ENCODE measurements around the gene CASR.

CASR gene

DNA sequence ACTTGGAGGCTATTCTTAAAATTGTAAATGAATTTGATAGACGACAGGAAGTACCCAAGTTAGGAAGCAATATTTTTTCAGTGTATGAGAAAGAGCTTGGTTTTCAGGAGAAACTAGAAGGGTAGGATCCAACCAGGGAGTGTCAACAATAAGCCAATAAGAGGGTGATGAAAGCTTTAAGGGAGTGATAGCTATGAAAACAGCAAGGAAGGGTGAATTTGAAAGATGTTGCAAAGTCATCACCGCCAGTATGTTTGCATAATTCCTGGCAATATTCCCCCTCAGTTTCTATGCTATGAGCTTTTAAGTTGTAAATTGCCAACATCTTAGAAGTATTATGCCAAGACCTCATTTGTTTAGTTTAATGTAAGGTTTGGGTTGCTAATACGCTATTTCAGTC is 129.8 kb downstream of the CASR start:
- Mint-ChIP-seq H3K36me3 (ENCODE audit: low read depth) (no peaks in the 10 kb centered on the region), H3K4me1 (no peaks in the 10 kb centered on the region), H3K9me3 (peaks cover 3% of the 10 kb centered on the region), H3K27ac (peak overlapping the region in 2 of 3 experiments; percentile 12 to 76), H3K4me3 (no peak overlapping the region), H3K27me3 (ENCODE audit: low read depth) (peaks cover 3% of the 10 kb centered on the region)
- TF ChIP-seq, protein P1, sequence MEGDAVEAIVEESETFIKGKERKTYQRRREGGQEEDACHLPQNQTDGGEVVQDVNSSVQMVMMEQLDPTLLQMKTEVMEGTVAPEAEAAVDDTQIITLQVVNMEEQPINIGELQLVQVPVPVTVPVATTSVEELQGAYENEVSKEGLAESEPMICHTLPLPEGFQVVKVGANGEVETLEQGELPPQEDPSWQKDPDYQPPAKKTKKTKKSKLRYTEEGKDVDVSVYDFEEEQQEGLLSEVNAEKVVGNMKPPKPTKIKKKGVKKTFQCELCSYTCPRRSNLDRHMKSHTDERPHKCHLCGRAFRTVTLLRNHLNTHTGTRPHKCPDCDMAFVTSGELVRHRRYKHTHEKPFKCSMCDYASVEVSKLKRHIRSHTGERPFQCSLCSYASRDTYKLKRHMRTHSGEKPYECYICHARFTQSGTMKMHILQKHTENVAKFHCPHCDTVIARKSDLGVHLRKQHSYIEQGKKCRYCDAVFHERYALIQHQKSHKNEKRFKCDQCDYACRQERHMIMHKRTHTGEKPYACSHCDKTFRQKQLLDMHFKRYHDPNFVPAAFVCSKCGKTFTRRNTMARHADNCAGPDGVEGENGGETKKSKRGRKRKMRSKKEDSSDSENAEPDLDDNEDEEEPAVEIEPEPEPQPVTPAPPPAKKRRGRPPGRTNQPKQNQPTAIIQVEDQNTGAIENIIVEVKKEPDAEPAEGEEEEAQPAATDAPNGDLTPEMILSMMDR (IDR thresholded peaks at IDR 0.05; ENCODE audit: unreplicated experiment in 3 of 3) = no peak

DNA sequence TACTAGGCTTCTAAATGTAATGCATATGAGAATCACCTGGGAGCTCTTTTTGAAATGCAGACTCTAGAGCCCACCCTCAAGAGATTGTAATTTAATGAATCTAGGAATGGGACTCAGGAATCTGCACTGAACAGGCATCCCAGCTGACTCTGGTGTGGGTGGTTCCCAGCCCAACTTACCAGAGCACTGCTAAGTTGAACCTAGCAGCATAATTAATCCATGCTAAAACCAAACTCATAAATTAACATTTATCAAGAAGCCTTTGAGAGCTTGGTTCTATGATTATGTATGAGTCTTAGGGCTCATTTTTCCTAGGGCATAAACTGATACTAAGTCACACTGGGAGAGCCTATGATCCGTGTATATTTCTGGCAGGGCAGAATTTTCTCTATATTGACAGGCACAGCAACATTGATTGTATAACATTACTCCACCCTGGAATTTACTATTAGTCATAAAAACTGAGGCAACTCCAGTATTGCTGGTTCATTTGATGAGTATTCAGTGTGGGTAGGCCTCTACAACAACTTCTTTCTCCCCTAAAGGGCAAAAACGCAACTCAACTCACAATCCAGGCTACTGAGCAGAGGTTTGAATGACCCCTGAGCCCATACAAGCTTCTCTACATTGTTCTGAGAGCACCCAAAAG is 130.9 kb downstream of the CASR start:
- Mint-ChIP-seq H3K4me3 (no peak overlapping the region), H3K4me1 (no peaks in the 10 kb centered on the region), H3K27ac (peak overlapping the region in 2 of 3 experiments; percentile 25 to 76), H3K36me3 (ENCODE audit: low read depth) (no peaks in the 10 kb centered on the region), H3K27me3 (ENCODE audit: low read depth) (peaks cover 3% of the 10 kb centered on the region), H3K9me3 (peaks cover 10% of the 10 kb centered on the region)
- TF ChIP-seq, protein P1 (IDR thresholded peaks at IDR 0.05; ENCODE audit: unreplicated experiment in 3 of 3) = no peak

DNA sequence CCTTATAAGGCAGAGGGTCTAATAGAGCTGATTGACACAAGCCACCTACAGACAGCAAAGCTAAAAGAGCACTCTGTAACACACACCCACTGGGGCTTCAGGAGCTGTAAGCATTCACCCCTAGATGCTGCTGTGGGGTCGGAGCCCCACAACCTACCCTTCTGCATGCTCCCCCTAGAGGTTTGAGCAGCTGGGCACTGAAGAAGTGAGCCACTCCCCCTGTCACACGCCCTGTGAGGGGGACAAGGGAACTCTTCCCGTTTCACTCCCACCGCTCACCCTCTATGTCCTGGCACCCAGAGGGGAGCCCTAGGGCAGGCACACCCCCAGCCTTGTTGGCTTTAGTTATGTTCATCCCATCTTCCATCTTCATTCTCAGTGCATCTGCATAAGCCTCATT is 132.2 kb downstream of the CASR start:
- Mint-ChIP-seq H3K9me3 (peaks cover 16% of the 10 kb centered on the region), H3K27me3 (ENCODE audit: low read depth) (peaks cover 3% of the 10 kb centered on the region), H3K4me3 (no peak overlapping the region), H3K4me1 (no peaks in the 10 kb centered on the region), H3K36me3 (ENCODE audit: low read depth) (no peaks in the 10 kb centered on the region), H3K27ac (peak overlapping the region in 1 of 3 experiments; percentile 37)
- TF ChIP-seq, protein P1 (IDR thresholded peaks at IDR 0.05; ENCODE audit: unreplicated experiment in 3 of 3) = no peak

DNA sequence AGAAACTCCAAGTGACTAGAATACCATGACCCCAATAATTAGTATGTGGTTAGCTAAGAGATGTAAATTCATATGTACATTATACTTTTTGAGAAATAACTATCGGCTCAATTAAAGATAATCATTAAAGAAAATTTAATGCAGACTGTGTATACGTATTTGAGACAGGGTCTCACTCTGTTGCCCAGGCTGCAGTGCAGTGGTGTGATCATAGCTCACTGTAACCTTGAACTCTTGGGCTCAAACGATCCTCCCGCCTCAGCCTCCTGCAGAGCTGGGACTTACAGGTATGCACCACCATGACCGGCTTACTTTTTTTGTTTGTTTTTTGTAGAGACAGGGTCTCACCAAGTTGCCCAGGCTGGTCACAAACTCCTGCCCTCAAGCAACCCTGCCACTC is 132.9 kb downstream of the CASR start:
- no peak overlapping the region for H3K4me3 Mint-ChIP-seq
- peaks cover 3% of the 10 kb centered on the region for H3K27me3 Mint-ChIP-seq (ENCODE audit: low read depth)
- no peaks in the 10 kb centered on the region for H3K4me1 Mint-ChIP-seq

DNA sequence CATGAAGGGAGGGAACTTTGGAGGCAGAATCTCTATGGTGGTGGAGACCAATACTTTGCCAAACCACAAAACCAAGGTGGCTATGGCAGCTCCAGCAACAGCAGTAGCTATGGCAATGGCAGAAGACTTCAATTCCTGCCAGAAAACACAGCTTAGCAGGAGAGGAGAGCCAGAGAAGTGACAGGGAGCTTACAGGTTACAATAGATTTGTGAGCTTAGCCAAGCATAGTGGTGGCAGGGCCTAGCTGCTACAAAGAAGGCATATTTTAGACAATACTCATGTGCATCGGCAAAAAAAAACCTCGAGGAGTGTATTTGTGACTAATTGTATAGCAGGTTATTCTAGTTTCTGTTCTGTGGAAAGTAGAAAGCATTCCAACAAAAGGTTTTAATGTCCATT is 135.2 kb downstream of the CASR start:
- peaks cover 3% of the 10 kb centered on the region for H3K27me3 Mint-ChIP-seq (ENCODE audit: low read depth)
- TF ChIP-seq, protein P1 (IDR thresholded peaks at IDR 0.05; ENCODE audit: unreplicated experiment in 3 of 3) = no peak
- no peak overlapping the region for H3K4me3 Mint-ChIP-seq

More for the DNA sequence above, 132.9 kb downstream of the CASR start:
- TF ChIP-seq, protein P1 (IDR thresholded peaks at IDR 0.05; ENCODE audit: unreplicated experiment in 3 of 3) = no peak
- no peak overlapping the region for H3K27ac Mint-ChIP-seq
- H3K9me3 Mint-ChIP-seq = peaks cover 21% of the 10 kb centered on the region
- H3K36me3 Mint-ChIP-seq (ENCODE audit: low read depth) = no peaks in the 10 kb centered on the region

More for the DNA sequence above, 135.2 kb downstream of the CASR start:
- no peaks in the 10 kb centered on the region for H3K36me3 Mint-ChIP-seq (ENCODE audit: low read depth)
- H3K27ac Mint-ChIP-seq = no peak overlapping the region
- H3K9me3 Mint-ChIP-seq = peaks cover 24% of the 10 kb centered on the region
- H3K4me1 Mint-ChIP-seq = no peaks in the 10 kb centered on the region

All from nephron (organoid).